ENCODE data around the gene REC114.
A peak's percentile ranks its signal among the peaks of the same experiment; 100 is the strongest.
"Not testable (repeated sequence)": the region's sequence is repeated elsewhere in the genome, so short reads cannot be mapped to it uniquely, and the experiment has no call there.

Gene REC114

DNA sequence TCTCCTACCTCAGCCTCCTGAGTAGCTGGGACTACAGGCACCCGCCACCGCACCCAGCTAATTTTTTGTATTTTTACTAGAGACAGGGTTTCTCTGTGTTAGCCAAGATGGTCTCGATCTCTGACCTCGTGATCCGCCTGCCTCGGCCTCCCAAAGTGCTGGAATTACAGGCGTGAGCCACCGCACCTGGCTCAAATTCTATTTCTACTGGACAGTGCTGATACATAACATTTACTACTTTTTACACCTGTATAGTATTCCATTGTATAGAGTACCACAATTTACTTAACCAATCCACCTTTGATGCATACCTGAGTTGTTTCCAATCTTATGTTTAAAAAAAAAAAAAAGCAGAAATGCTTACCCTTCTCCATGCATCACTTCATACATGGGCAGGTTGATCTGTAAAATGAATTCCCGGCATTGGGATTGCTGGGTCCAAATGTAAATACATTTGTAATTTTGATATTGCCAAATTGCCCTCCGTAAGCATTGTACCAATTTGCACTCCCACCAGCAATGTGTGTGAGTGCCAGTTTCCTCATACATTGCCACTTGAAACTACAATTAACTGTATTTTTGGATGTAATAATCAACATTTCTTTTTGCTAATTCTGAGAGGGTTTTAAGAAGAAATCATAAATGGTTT lies 95.7 kb downstream of the REC114 start:
- DNase-seq, result no peak

GRCh38 chr15:73539212-73540128 lies 96.5 kb downstream of the REC114 start:
- DNase-seq, result no peak

DNA sequence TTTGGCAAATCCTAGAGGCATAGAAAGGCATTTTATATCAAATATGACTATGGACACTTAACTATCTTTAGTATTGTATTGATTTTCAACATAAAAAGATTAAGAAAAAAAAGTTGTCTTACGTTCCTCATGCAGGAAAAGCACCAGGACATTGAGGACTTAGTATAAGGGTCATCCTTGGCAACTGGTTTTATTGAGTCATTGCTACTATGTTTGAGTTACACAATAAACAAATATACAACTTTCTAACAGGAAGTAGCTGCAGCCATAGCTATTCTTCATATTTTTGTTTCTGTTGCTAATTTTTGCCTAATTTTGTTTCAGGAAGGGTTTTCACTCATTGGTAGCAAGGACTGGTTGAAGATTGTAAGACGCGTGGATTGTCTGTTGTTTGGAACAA lies 97.2 kb downstream of the REC114 start:
- no peak for DNase-seq

DNA sequence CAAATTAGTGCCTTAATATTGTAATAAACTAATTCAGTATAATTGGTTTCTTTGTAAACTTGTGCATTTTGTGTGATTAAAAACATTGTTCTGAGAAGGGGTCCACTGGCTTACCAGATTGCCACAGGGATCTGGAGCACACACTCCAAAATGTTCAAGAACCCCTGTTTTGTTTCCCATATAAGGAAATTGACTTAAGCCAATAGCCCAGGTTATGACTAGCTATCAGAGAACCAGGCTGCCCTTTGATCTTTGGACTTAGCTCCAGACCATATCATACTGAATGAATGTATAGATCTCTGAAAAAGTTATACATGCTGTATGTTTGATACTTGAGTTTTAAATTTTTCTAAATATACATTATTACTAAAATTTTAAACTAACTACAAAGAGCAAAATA lies 98.5 kb downstream of the REC114 start:
- DNase-seq, result no peak

DNA sequence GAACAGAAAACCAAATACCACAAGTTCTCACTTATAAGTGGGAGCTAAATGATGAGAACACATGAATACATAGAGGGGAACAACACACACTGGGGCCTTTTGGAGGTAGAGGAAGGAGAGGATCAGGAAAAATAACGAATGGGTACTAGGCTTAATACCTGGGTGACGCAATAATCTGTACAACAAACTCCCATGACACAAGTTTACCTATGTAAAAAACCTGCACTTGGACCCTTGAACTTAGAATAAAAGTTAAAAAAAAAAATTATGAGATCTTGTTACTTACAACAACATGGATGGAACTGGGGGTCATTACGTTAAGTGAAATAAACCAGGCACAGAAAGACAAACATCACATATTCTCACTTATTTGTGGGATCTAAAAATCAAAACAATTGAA lies 106.0 kb downstream of the REC114 start:
- DNase-seq, result not testable (repeated sequence)

- no peak for DNase-seq
Measured at GRCh38 chr15:73550190-73550589, 107.2 kb downstream of the REC114 start.

GRCh38 chr15:73555080-73555479 lies 112.1 kb downstream of the REC114 start:
- DNase-seq, result no peak

GRCh38 chr15:73558529-73558928 lies 115.6 kb downstream of the REC114 start:
- no peak for DNase-seq

- DNase-seq, result peak; percentile 11 to 74
Measured at GRCh38 chr15:73560501-73561117, 117.6 kb downstream of the REC114 start.

DNA sequence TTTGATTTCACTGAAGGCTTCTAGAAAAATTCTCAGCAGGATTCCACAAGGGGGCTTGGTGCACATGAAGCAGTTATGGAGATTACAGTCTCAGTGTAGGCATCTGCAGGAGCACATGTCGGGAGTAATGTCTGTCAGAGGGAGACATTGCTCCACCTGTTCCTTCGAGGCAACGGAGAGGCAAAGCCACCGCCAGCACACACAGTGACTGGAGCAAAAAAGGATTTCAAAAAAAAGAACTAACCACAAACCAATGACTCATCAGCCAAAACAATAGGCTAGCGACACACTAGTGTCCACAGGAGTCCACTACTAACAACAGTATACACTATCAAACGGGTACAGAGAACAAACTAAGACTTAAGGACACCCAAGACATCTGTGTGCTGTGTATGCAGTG lies 121.3 kb downstream of the REC114 start:
- DNase-seq, result no peak

- no peak for DNase-seq
Measured at GRCh38 chr15:73567020-73567419, 124.1 kb downstream of the REC114 start.

DNA sequence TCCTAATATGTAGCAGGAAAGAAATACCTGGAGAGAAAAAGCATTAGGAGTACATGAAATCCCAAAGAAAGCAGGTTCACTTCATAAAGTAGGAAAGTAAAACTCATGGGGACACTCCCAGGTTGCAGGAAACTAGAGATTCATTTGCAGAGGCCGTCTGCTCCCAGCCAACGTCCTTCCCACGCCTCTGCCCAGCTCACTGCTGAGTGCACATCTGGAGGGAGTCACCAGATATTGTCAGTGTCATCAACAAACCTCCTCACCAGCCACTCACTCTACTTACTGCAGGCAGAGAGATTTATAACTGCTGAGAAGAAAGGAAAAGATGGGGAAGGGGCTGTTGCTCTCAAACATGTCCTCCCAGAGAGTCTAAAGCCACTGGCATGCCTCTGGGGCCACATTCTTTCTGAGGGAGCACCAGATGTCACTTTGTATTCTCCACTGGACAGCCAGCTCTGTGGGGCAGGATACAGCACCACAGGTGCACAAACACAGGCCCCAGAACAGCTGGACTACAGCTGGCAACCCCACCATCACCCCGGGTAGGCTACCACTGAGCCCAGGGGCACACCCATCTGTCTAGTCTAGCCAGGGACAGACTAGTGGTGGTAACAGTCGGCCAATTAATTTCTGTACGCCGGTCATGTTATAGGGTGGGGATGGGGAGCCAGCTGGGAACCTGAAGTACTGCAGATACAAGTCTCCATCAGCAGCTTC lies 125.8 kb downstream of the REC114 start:
- no peak for DNase-seq

DNA sequence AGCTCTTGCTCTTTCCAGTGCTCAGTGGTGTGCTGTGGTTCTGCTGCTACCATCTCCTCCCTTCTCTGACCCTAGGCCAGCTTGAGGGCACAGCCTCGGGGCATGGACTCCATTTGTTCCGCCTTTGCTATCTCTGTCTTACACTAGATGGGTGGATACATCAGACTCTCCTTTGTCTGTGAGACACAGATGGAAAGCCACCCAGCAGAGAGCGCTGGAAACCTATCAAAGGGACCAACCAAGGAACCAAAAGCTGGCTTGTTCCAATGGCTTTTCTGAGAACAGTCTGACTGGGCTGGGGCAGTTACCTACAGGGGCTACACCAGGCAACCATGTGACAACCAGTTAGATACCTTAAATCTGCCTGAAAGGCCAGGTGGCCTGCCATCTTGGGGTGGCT lies 126.4 kb downstream of the REC114 start:
- no peak for DNase-seq

DNA sequence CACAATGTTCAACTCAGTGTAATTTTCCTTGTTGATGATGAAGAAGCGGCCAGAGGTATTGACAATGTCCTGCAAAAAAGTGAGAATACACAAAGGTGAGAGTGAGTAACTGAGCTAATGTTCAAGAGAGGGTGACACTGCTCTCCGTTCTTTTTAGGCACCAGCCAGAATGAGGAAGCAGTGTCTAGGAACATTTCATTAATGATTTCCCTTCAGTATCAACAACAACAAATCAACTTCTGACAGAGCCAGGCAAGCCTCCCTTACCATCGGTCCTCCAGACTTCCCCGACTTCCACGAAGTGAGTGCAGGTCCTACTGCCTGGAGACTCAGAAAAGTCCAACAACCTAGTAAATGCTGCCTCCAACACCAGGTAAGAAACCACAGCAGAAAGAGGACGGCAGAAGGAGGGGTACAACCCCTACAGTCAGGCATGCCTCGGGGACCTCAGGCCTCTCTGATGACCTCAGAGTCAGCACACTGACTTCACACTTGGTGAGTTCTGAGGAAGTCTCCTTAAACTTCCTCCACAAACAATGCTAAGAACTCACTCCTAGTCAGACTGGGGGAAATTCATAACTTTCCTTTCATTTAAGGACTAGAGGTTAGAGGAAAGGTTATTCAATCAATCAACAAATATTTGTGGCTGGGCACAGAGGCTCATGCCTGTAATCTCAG lies 127.5 kb downstream of the REC114 start:
- no peak for DNase-seq

- DNase-seq, result no peak
Measured at GRCh38 chr15:73571346-73571745, 128.4 kb downstream of the REC114 start.

DNA sequence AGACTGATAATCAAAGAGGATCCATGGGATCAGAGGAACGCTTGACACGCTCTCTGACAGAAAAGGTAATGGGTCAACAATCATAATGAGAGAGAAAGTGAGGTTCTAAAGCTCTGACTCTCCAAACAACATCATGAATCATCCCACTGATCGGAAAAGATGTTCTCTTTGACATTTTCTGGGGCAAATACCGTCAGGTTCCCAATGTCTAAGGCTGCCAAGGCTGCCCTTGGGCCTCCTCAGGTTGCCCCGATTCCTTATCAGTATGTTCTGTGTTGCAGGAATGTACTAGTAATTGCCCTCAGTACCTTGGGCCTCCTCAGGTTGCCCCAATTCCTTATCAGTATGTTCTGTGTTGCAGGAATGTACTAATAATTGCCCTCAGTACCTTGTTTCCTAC lies 129.3 kb downstream of the REC114 start:
- no peak for DNase-seq

GRCh38 chr15:73573037-73573436 lies 130.1 kb downstream of the REC114 start:
- no peak for DNase-seq

- no peak for DNase-seq
Measured at GRCh38 chr15:73573572-73573971, 130.6 kb downstream of the REC114 start.

DNA sequence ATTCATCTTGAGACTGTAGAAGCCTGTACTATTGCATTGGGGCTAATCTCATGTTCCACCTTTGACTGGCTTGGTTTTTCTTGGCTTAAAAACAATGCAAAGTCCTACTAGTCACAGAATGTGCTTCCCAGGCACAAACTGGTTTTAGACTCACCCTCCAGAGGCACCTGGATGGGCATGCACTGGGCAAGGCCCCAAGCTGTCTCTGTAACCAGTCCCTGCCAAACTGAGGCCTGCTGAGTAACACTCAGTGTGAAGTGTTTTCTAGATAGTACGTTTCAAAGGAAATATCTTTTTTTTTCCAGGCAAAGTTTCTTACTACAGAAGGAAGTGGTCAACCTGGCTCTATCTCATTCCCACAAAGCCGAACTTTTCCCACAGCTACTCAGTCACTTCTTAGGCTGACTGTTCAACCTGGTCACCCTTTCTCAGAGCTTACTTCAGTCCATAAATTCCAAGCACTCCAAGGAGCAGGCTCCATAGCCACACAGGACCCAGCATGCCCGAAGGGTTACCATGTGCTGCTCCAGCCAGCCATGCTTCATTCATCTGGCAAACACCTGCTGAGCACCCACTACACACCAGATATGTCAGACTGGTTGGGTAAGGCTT lies 132.8 kb downstream of the REC114 start:
- no peak for DNase-seq

DNA sequence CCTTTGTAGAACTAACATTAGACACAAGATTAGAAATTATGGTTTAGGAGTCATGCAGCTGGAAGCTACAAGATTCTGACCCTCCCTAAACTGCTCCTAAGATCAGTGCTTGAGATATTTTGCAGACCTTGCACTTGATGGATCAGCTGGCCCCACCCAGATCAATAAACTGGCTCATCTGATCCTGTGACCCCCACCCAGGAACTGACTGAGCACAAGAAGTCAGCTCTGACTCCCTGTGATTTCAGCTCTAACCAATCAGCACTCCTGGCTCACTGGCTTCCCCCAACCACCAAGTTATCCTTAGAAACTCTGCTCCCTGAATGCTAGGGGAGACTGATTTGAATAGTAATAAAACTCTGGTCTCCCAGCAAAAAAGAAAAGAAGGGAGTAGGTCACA lies 134.6 kb downstream of the REC114 start:
- DNase-seq, result not testable (repeated sequence)

DNA sequence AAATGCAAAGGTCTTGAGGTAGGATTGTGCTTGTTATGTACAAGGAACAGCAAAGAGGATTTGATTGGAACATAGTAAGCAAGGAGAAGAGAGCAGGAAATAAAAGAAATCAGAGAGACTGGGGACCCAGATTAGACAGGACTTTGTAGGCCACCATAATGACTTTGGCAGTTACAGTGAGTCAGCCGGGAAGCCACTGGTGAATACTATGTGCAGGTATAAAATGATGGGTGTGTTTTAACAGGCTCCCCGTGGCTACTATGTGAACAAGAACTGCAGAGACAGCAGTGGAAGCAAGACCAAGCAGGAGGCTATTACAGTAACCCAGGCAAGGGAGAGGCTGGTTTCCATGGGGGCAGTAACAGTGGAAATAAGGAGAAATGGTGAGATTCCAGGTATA lies 135.1 kb downstream of the REC114 start:
- DNase-seq, result no peak

- no peak for DNase-seq
Measured at GRCh38 chr15:73582851-73583379, 140.0 kb downstream of the REC114 start.

All from NCI-H446 (cell line).